ENCODE results near the gene ST7. TPM values are rescaled to one million over a fixed set of nuclear protein-coding genes. Genes with fewer than 3 reads are reported as not detected.
"Not testable (repeated sequence)": the region's sequence is repeated elsewhere in the genome, so short reads cannot be mapped to it uniquely, and the experiment has no call there.

ST7 gene
- total RNA-seq, 2 experiments from 2014 or later, result 4.9 to 5.4 TPM

- Mint-ChIP-seq H3K27me3 (peaks cover 43% of the 10 kb centered on the region), H3K9me3 (peaks cover 4% of the 10 kb centered on the region), H3K36me3 (ENCODE audit: low read depth) (no peaks in the 10 kb centered on the region), H3K4me3 (no peak overlapping the region), H3K27ac (no peak overlapping the region), H3K4me1 (ENCODE audit: low read depth) (no peaks in the 10 kb centered on the region)
- POLR2A ChIA-PET, result no interaction called here
- TF ChIP-seq CTCF (IDR thresholded peaks at IDR 0.05), result no peak
- peaks cover 4 to 7% of the 10 kb centered on the region in 2 experiments for H3K27me3 ChIP-seq (ENCODE audit: control insufficient read depth in 1 of 2, insufficient read depth in 2 of 2, low read length in 2 of 2)
- intact Hi-C loops (cut with DNase I, micrococcal nuclease), result no loop called here
- DNase-seq (no peak), ATAC-seq (ENCODE audit: poor library complexity) (no peak)
- no peak overlapping the region for H3K4me3 ChIP-seq (ENCODE audit: low read length)
- no peak overlapping the region for H3K27ac ChIP-seq (ENCODE audit: low read depth in 1 of 2, low read length in 2 of 2)
- H3K4me1 ChIP-seq (ENCODE audit: insufficient read depth, low read length), result no peaks in the 10 kb centered on the region
- peaks cover 0 to 3% of the 10 kb centered on the region in 2 experiments for H3K9me3 ChIP-seq (ENCODE audit: control insufficient read depth in 1 of 2, insufficient read depth in 1 of 2, low read length in 2 of 2)
- CTCF ChIA-PET, result no interaction called here
- H3K36me3 ChIP-seq (ENCODE audit: insufficient read depth, low read length), result no peaks in the 10 kb centered on the region
Observed at GRCh38 chr7:117238937-117239336, 285.6 kb downstream of the ST7 start.

DNA sequence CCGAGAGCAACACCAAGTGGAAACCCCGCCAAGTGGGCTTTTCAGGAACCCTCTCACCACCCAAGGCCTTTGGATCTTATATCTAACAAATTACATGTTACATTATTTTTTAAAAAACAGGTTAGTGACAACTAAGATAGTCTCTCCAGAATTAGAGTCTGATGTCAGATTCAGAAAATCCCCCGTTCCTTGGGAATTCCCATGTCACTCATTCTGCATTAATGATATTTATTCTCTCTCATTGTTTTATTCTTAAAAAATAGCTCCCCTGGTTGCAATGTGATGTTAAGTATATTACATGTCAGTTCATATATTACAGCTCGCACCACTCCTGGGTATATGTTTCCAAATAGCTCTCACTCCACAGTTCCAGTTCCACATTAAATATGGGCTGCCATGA is 287.8 kb downstream of the ST7 start:
- Mint-ChIP-seq H3K4me3 (no peak overlapping the region), H3K4me1 (ENCODE audit: low read depth) (no peaks in the 10 kb centered on the region), H3K36me3 (ENCODE audit: low read depth) (no peaks in the 10 kb centered on the region), H3K9me3 (peaks cover 4% of the 10 kb centered on the region), H3K27ac (no peak overlapping the region), H3K27me3 (peaks cover 43% of the 10 kb centered on the region)
- ChIA-PET CTCF (no interaction called here), POLR2A (no interaction called here)
- peaks cover 4 to 7% of the 10 kb centered on the region in 2 experiments for H3K27me3 ChIP-seq (ENCODE audit: control insufficient read depth in 1 of 2, insufficient read depth in 2 of 2, low read length in 2 of 2)
- H3K36me3 ChIP-seq (ENCODE audit: insufficient read depth, low read length), result no peaks in the 10 kb centered on the region
- H3K27ac ChIP-seq (ENCODE audit: low read depth in 1 of 2, low read length in 2 of 2), result no peak overlapping the region
- no peak for DNase-seq
- TF ChIP-seq CTCF (IDR thresholded peaks at IDR 0.05), result no peak
- H3K4me1 ChIP-seq (ENCODE audit: insufficient read depth, low read length), result no peaks in the 10 kb centered on the region
- intact Hi-C loops (cut with DNase I, micrococcal nuclease), result no loop called here
- H3K4me3 ChIP-seq (ENCODE audit: low read length), result no peak overlapping the region
- ATAC-seq (ENCODE audit: poor library complexity), result no peak
- peaks cover 0 to 3% of the 10 kb centered on the region in 2 experiments for H3K9me3 ChIP-seq (ENCODE audit: control insufficient read depth in 1 of 2, insufficient read depth in 1 of 2, low read length in 2 of 2)

DNA sequence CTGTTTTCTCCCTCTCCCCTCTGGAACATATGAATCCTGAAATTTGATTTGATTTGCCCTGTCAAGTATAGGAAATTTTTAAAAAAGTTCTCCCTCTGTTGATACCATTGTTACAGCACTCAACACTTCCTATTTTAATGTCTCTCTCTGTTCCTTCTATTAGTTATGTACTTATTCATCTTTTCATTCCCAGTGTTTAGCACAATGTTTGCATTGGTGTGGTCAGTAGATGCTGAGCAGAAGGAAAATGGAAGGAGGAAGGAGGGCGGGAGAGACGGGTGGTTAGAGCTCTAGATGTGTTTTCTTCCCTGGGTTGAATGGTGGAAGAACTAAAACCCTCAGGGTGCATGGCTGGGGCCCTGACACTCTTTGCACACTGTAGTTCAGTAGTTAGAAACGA is 290.1 kb downstream of the ST7 start:
- Mint-ChIP-seq H3K27ac (no peak overlapping the region), H3K9me3 (no peaks in the 10 kb centered on the region), H3K4me1 (ENCODE audit: low read depth) (no peaks in the 10 kb centered on the region), H3K4me3 (no peak overlapping the region), H3K36me3 (ENCODE audit: low read depth) (no peaks in the 10 kb centered on the region), H3K27me3 (peaks cover 39% of the 10 kb centered on the region)
- POLR2A ChIA-PET, result no interaction called here
- no peak for ATAC-seq (ENCODE audit: poor library complexity)
- Histone ChIP-seq H3K27ac (ENCODE audit: low read depth in 1 of 2, low read length in 2 of 2) (no peak overlapping the region), H3K9me3 (ENCODE audit: control insufficient read depth in 1 of 2, insufficient read depth in 1 of 2, low read length in 2 of 2) (peaks cover 0 to 2% of the 10 kb centered on the region in 2 experiments), H3K27me3 (ENCODE audit: control insufficient read depth in 1 of 2, insufficient read depth in 2 of 2, low read length in 2 of 2) (peaks cover 4 to 7% of the 10 kb centered on the region in 2 experiments), H3K36me3 (ENCODE audit: insufficient read depth, low read length) (no peaks in the 10 kb centered on the region), H3K4me3 (ENCODE audit: low read length) (no peak overlapping the region), H3K4me1 (ENCODE audit: insufficient read depth, low read length) (no peaks in the 10 kb centered on the region)
- no peak for TF ChIP-seq CTCF (IDR thresholded peaks at IDR 0.05)
- CTCF ChIA-PET, result no interaction called here
- intact Hi-C loops (cut with DNase I, micrococcal nuclease), result no loop called here
- DNase-seq, result no peak

DNA sequence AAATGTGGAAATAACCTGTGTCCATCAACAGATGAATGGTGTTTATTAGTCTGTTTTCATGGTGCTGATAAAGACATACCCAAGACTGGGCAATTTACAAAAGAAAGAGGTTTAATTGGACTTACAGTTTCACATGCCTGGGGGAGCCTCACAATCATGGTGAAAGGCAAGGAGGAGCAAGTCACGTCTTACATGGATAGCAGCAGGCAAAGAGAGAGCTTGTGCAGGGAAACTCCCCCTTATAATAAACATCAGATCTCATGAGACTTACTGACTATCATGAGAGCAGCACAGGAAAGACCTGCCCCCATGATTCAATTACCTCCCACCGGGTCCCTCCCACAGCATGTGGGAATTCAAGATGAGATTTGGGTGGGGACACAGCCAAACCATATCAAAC is 292.4 kb downstream of the ST7 start:
- H3K9me3 ChIP-seq (ENCODE audit: control insufficient read depth in 1 of 2, insufficient read depth in 1 of 2, low read length in 2 of 2); H3K36me3 ChIP-seq (ENCODE audit: insufficient read depth, low read length); H3K4me1 ChIP-seq (ENCODE audit: insufficient read depth, low read length); H3K4me3 ChIP-seq (ENCODE audit: low read length); H3K9me3 Mint-ChIP-seq; H3K27ac ChIP-seq (ENCODE audit: low read depth in 1 of 2, low read length in 2 of 2); H3K4me1 Mint-ChIP-seq (ENCODE audit: low read depth); H3K27me3 ChIP-seq (ENCODE audit: control insufficient read depth in 1 of 2, insufficient read depth in 2 of 2, low read length in 2 of 2); POLR2A ChIA-PET; H3K36me3 Mint-ChIP-seq (ENCODE audit: low read depth); DNase-seq; CTCF ChIA-PET; ATAC-seq (ENCODE audit: poor library complexity); H3K4me3 Mint-ChIP-seq; H3K27ac Mint-ChIP-seq; intact Hi-C loops (cut with DNase I, micrococcal nuclease): not testable (repeated sequence)
- peaks cover 24% of the 10 kb centered on the region for H3K27me3 Mint-ChIP-seq
